ENCODE results near the gene ATP6V0A4.

Gene ATP6V0A4

DNA sequence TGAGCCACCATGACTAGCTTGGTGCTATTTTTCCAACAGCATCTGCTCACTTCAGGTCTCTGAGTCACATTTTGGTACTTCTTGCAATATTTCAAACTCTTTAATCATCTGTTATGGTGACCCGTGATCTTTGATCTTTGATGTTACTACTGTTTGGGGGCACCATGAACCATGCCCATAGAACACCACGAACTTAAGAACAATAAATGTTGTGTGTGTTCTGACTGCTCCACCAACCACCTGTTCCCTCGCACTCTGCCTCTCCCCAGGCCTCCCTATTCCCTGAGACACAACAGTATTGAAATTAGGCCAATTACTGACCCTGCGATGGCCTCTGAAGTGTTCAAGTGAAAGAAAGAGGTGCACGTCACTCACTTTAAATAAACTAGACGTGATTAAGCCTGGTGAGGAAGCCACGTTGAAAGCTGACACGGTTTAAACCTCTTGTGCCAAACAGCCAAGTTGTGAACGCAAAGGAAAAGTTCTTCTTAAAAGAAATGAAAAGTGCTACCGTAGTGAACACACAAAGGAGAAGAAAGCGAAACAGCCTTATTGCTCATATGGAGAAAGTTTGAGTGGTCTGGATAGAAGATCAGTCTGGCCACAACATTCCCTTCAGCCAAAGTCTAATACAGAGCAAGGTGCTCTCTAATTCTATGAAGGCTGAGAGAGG lies 27.2 kb upstream of the ATP6V0A4 start:
- TF ChIP-seq, protein P1, sequence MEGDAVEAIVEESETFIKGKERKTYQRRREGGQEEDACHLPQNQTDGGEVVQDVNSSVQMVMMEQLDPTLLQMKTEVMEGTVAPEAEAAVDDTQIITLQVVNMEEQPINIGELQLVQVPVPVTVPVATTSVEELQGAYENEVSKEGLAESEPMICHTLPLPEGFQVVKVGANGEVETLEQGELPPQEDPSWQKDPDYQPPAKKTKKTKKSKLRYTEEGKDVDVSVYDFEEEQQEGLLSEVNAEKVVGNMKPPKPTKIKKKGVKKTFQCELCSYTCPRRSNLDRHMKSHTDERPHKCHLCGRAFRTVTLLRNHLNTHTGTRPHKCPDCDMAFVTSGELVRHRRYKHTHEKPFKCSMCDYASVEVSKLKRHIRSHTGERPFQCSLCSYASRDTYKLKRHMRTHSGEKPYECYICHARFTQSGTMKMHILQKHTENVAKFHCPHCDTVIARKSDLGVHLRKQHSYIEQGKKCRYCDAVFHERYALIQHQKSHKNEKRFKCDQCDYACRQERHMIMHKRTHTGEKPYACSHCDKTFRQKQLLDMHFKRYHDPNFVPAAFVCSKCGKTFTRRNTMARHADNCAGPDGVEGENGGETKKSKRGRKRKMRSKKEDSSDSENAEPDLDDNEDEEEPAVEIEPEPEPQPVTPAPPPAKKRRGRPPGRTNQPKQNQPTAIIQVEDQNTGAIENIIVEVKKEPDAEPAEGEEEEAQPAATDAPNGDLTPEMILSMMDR (IDR thresholded peaks at IDR 0.05; ENCODE audit: extremely low read depth, insufficient read depth, missing control alignments), result no peak
- no peak for DNase-seq (ENCODE audit: low spot score)
- in situ Hi-C loops (cut with MboI; ENCODE audit: low pct_unique_long_range_greater_than_20kb, low sequenced_read_pairs, unreplicated experiment), result no loop called here

DNA sequence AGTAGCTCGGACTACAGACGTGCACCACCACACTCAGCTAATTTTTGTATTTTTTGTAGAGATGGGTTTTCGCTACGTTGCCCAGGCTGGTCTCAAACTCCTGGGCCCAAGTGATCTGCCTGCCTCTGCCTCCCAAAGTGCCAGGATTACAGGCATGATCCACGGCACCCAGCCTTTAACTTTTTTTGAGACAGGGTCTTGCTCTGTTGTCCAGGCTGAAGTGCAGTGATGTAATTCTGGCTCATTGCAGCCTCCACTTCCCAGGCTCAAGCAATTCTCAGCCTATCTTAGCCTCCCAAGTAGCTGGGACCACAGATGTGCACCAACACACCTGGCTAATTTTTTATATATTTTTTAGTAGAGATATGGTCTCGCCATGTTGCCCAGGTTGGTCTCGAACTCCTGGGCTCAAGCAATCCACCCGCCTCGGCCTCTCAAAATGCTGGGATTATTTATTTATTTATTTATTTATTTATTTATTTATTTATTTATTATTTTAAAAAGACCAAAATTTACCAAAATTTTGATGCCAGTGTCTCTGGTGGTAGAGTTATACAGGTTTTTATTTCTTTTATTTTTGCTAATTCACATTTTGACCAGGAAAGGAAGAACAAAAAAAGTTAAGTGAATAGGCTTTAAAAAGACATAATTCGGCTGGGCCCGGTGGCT lies 25.0 kb upstream of the ATP6V0A4 start:
- TF ChIP-seq, protein P1 (IDR thresholded peaks at IDR 0.05; ENCODE audit: extremely low read depth, insufficient read depth, missing control alignments), result no peak
- in situ Hi-C loops (cut with MboI; ENCODE audit: low pct_unique_long_range_greater_than_20kb, low sequenced_read_pairs, unreplicated experiment), result no loop called here
- DNase-seq (ENCODE audit: low spot score), result no peak

DNA sequence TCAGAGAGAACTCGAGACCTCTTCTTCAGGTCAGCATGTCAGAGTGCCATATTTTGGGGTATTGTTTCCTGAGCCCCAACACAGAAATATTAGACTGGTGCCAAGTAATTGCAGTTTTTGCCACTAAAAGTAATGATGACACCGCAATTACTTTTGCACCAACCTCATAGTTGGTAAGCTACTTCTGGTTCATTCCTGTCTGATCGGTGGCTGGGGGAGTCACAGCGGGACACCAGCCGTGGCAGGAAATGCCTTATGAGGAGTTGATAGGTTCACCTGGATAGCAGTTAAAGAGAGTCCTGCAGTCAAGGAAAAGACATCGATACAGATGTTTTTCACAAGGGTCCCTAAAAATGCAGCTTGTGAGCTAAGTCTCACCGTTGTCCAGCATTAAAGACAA lies 23.9 kb upstream of the ATP6V0A4 start:
- no peak for DNase-seq (ENCODE audit: low spot score)
- TF ChIP-seq, protein P1 (IDR thresholded peaks at IDR 0.05; ENCODE audit: extremely low read depth, insufficient read depth, missing control alignments), result no peak
- in situ Hi-C loops (cut with MboI; ENCODE audit: low pct_unique_long_range_greater_than_20kb, low sequenced_read_pairs, unreplicated experiment), result no loop called here

DNA sequence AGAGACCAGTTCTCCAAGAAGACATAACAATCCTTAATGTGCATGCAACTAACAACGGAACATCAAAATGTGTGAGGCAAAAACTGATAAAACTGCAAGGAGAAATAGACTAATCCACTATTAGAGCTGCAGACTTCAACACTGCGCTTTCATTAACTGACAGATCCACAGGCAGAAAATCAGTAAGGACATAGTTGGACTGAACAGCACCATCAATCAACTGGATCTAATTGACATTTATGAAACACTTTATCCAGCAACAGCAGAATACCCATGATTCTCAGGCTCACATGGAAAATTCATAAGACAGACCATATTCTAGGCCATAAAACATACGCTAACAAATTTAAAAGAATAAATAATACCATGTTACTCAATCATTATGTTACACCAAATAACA lies 21.6 kb upstream of the ATP6V0A4 start:
- TF ChIP-seq, protein P1 (IDR thresholded peaks at IDR 0.05; ENCODE audit: extremely low read depth, insufficient read depth, missing control alignments), result no peak
- DNase-seq (ENCODE audit: low spot score), result no peak

DNA sequence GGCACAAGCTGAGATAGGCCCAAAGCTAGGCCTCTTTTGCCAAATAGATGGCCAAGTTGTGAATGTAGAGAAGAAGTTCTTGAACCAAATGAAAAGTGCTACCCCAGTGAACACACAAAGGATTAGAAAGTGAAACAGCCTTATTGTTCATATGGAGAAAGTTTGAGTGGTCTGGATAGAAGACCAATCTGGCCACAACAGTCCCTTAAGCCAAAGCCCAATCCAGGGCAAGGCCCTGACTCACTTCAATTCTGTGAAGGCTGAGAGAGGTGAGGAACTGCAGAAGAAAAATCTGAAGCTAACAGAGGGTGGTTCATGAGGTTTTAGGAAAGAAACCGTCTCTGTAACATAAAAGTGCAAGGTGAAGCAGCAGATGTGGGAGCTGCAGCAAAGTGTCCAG lies 18.7 kb upstream of the ATP6V0A4 start:
- DNase-seq (ENCODE audit: low spot score), result no peak
- in situ Hi-C loops (cut with MboI; ENCODE audit: low pct_unique_long_range_greater_than_20kb, low sequenced_read_pairs, unreplicated experiment), result no loop called here
- TF ChIP-seq, protein P1 (IDR thresholded peaks at IDR 0.05; ENCODE audit: extremely low read depth, insufficient read depth, missing control alignments), result no peak

More for the DNA sequence above, 21.6 kb upstream of the ATP6V0A4 start:
- in situ Hi-C loops (cut with MboI; ENCODE audit: low pct_unique_long_range_greater_than_20kb, low sequenced_read_pairs, unreplicated experiment), result no loop called here

DNA sequence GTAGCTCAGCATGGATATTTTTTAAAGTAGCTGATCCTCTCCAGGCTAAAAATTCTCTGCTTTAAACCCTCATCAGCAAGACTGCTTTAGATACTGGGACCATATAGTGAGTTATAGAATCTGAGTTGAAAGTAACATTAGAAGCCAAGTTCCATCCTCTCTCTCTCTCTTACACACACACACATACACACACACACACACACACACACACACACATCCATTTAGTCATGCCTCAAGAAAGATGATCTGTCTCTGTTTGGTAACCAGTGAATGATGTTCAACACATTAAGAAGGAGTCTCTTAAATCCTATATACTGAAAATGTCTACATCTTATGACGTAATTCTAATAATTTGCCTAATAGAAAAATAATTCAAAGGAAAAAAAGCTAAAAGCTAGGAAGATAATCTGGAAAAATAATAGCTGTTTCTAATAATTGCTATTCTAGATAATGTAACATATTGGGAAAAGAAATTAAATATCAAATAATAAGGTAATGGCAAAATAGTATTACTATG lies 16.9 kb upstream of the ATP6V0A4 start:
- in situ Hi-C loops (cut with MboI; ENCODE audit: low pct_unique_long_range_greater_than_20kb, low sequenced_read_pairs, unreplicated experiment), result no loop called here
- DNase-seq (ENCODE audit: low spot score), result no peak
- TF ChIP-seq, protein P1 (IDR thresholded peaks at IDR 0.05; ENCODE audit: extremely low read depth, insufficient read depth, missing control alignments), result no peak
